ENCODE measurements around the gene RGS7.

The RGS7 gene

GRCh38 chr1:240998024-240998423, 359.0 kb downstream of the RGS7 start:
- no peak overlapping the region for H3K4me2 ChIP-seq (ENCODE audit: low read length)
- H3K27ac ChIP-seq (ENCODE audit: low read length): no peak overlapping the region
- no peaks in the 10 kb centered on the region for H3K36me3 ChIP-seq (replicated peaks; ENCODE audit: low read depth, low read length)
- no peaks in the 10 kb centered on the region for H4K20me1 ChIP-seq (ENCODE audit: insufficient read depth, low read length)
- TF ChIP-seq CTCF (IDR thresholded peaks at IDR 0.05; ENCODE audit: low read depth, low read length) (no peak), EZH2phosphoT487 (IDR thresholded peaks at IDR 0.05; ENCODE audit: low read depth) (no peak)
- no peaks in the 10 kb centered on the region for H3K9me3 ChIP-seq (ENCODE audit: insufficient read depth, low read length)
- H3K9ac ChIP-seq (ENCODE audit: low read length): no peak overlapping the region
- H3K4me3 ChIP-seq (ENCODE audit: low read length): no peak overlapping the region
- no peaks in the 10 kb centered on the region for H3K27me3 ChIP-seq (ENCODE audit: low read depth, low read length)
- H3K4me1 ChIP-seq (ENCODE audit: low read length): no peaks in the 10 kb centered on the region
- no peak overlapping the region for H2AFZ ChIP-seq (ENCODE audit: low read depth, low read length)
- H3K79me2 ChIP-seq (ENCODE audit: low read length): no peaks in the 10 kb centered on the region

GRCh38 chr1:240993004-240993403, 364.0 kb downstream of the RGS7 start:
- Histone ChIP-seq H3K4me2 (ENCODE audit: low read length) (no peak overlapping the region), H3K4me1 (ENCODE audit: low read length) (no peaks in the 10 kb centered on the region), H3K9ac (ENCODE audit: low read length) (no peak overlapping the region), H3K9me3 (ENCODE audit: insufficient read depth, low read length) (no peaks in the 10 kb centered on the region), H3K79me2 (ENCODE audit: low read length) (no peaks in the 10 kb centered on the region), H3K27me3 (ENCODE audit: low read depth, low read length) (no peaks in the 10 kb centered on the region), H2AFZ (ENCODE audit: low read depth, low read length) (no peak overlapping the region), H3K36me3 (replicated peaks; ENCODE audit: low read depth, low read length) (no peaks in the 10 kb centered on the region), H3K27ac (ENCODE audit: low read length) (no peak overlapping the region), H4K20me1 (ENCODE audit: insufficient read depth, low read length) (no peaks in the 10 kb centered on the region), H3K4me3 (ENCODE audit: low read length) (no peak overlapping the region)
- TF ChIP-seq EZH2phosphoT487 (IDR thresholded peaks at IDR 0.05; ENCODE audit: low read depth) (no peak), CTCF (IDR thresholded peaks at IDR 0.05; ENCODE audit: low read depth, low read length) (no peak)

GRCh38 chr1:240991230-240991629, 365.8 kb downstream of the RGS7 start:
- Histone ChIP-seq H3K27ac (ENCODE audit: low read length) (no peak overlapping the region), H3K79me2 (ENCODE audit: low read length) (no peaks in the 10 kb centered on the region), H3K4me3 (ENCODE audit: low read length) (no peak overlapping the region), H4K20me1 (ENCODE audit: insufficient read depth, low read length) (no peaks in the 10 kb centered on the region), H3K4me2 (ENCODE audit: low read length) (no peak overlapping the region), H2AFZ (ENCODE audit: low read depth, low read length) (no peak overlapping the region), H3K9me3 (ENCODE audit: insufficient read depth, low read length) (no peaks in the 10 kb centered on the region), H3K27me3 (ENCODE audit: low read depth, low read length) (no peaks in the 10 kb centered on the region), H3K4me1 (ENCODE audit: low read length) (no peaks in the 10 kb centered on the region), H3K9ac (ENCODE audit: low read length) (no peak overlapping the region), H3K36me3 (replicated peaks; ENCODE audit: low read depth, low read length) (no peaks in the 10 kb centered on the region)
- TF ChIP-seq CTCF (IDR thresholded peaks at IDR 0.05; ENCODE audit: low read depth, low read length) (no peak), EZH2phosphoT487 (IDR thresholded peaks at IDR 0.05; ENCODE audit: low read depth) (no peak)

GRCh38 chr1:240987928-240988327, 369.1 kb downstream of the RGS7 start:
- Histone ChIP-seq H3K4me2 (ENCODE audit: low read length) (no peak overlapping the region), H3K79me2 (ENCODE audit: low read length) (no peaks in the 10 kb centered on the region)

More at GRCh38 chr1:240987928-240988327, 369.1 kb downstream of the RGS7 start:
- no peaks in the 10 kb centered on the region for H3K36me3 ChIP-seq (replicated peaks; ENCODE audit: low read depth, low read length)
- no peak overlapping the region for H2AFZ ChIP-seq (ENCODE audit: low read depth, low read length)
- H3K4me1 ChIP-seq (ENCODE audit: low read length): no peaks in the 10 kb centered on the region
- H3K9me3 ChIP-seq (ENCODE audit: insufficient read depth, low read length): no peaks in the 10 kb centered on the region
- no peaks in the 10 kb centered on the region for H4K20me1 ChIP-seq (ENCODE audit: insufficient read depth, low read length)
- H3K9ac ChIP-seq (ENCODE audit: low read length): no peak overlapping the region
- no peak overlapping the region for H3K4me3 ChIP-seq (ENCODE audit: low read length)
- H3K27me3 ChIP-seq (ENCODE audit: low read depth, low read length): 0 out of 2 replicates have a peak, but pooled peaks cover 3% of the 10 kb centered on the region
- no peak overlapping the region for H3K27ac ChIP-seq (ENCODE audit: low read length)
- TF ChIP-seq CTCF (IDR thresholded peaks at IDR 0.05; ENCODE audit: low read depth, low read length) (no peak), EZH2phosphoT487 (IDR thresholded peaks at IDR 0.05; ENCODE audit: low read depth) (no peak)

Data from OCI-LY3 (cell line).